Dedifferentiated amniotic fluid mesenchymal stem cell (primary cell): ENCODE data around the gene AGRP.

Source experiments
- DNase-seq: peaks from one replicate; pipeline ENCODE4 v3.0.0-alpha.2; 2016; ENCODE audit errors: extremely low spot score

The AGRP gene

DNA sequence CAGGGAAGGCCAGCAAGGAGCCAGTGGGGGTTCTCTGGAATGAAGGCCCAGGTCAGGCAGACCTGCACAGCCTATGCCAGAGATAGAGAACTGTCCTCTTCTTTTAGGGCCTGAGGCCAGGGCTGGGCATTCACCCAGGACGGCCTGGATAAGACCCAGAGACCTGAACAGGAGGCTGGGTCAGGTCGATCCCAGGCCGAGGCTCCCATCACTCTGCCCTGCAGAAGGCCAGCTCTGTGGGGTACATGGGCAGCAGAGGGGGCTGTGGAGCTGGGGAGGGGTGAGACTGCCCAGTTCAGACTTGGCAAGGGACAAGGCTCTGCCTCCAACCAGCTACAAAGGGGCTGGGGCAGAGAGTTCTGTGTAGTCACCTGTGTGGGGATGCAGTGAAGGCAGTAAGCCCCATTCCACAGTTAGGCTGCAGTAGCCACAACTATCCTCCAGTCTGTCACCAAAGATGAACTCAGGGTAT lies 37.9 kb downstream of the AGRP start:
- no peak for DNase-seq

DNA sequence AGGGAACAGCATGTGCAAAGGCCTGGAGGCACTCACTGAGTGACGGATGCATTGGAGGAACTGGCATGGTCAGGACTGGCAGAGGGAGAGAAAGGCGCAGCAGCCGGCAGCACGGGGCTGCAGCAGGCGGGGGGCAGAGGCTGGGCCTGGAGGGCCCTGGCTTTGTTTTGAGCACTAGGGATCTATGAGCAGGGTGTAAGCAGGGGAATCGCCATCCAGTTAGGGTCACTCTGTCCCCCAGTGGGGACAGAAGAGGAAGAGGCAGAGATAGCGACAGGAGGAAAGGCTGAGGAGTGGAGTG lies 38.3 kb downstream of the AGRP start:
- no peak for DNase-seq

DNA sequence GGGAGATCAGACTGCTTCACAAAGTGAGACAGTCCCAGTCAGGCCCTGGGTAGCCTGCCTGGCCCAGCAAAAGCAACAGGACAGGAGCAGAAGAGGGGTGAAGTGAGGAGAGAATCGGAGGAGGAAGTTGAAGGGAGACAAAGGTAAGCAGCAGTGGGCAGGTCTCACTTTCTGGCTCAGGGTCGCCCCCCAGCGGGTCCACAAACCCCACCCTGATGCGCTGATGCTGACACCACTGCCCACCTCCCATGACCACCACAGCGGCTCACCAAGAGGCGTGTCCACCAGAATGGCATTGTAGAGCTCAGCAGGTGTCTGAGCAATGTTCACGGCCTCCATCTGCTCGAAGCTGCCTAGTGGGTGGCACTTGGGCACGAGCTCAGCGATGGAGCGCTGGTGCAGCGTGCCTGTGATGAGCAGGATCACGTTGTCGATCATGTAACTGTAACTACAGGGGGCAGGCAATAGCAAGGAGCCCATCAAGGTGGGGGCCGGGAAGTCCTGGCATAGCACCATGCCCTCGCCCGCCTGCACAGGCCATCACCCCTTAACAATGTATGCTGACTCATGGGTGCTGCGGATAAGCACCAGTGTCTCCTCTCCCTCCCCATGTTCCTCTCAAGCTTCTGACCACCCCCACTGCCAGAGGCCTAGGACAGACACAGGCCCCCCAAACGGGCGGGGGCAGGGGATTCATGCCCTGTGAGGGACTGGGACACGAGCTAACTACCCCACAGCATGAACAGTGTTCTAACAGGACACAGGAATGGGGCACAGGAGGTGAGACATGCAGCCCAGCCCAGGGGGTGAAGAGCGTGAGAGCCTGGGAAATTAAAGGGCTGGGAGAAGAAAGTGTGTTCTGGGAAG lies 38.9 kb downstream of the AGRP start:
- no peak for DNase-seq

DNA sequence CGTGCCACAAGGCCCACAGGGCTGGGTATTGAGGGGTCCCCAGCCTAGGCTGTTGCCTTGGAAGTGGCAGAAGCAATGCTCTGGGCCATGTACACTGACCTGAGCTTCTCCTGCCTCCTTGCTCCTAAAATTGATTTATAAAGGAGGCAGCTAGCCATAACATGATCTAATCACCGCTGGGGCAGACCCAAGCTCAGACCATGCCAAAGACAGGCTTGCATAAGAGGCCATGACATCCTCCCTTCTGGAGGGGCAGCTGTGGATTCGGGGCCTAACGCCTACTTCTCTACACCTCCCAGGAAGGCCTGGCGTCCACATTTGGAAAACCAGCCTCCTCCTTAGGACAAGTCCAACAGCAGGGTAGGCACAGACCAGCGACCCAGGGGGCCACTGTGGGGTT lies 40.1 kb downstream of the AGRP start:
- no peak for DNase-seq

DNA sequence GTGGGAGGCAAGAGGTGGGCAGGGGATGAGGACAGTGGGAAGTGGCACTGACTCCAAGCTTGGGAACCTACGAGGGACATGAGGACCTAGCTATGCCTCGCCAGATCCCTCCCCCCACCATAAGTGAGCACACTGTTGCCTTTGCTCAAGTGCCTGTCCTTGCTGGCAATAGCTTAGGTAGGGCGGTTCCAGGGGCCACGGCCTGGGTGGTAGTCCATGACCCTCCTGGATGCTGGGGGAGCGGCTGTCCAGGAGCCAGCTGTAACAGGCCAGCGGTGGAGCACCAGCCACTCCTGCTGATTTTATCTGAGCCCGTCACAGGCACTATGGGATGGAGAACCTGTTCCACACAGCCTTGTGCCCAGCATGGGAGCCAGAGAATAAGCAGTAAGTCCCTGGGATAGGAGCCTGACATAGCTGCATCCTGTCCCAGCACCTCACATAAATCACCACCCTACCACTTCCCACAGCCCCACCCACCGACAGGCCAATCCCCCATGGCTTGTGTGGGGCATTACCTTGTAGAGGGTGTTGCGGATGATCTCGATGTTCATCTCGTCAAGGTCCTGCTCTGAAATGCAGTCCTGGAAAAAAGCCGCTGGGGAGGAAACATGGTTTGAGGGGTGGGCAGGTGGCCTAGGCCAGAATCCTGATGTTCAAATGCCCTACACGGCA lies 40.6 kb downstream of the AGRP start:
- DNase-seq: no peak

DNA sequence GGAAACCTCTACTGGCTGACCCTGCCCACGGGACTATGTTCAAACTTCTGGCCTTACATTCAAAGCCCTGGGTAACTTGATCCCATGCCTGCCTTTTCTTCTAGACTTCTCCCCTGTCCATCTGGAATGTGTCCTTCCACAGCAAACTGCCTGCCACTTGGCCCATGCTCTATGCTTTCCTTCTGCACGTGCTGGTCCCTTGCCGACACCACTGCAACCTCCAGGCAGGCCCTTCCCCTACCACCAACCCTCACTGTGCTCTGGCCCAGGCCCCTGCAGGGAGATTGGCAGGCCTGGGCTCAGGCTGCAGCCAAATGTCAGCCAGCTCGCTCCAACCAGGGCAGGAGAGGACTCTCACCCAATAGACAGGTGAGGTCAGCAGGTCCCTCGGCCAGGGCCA lies 41.4 kb downstream of the AGRP start:
- no peak for DNase-seq

DNA sequence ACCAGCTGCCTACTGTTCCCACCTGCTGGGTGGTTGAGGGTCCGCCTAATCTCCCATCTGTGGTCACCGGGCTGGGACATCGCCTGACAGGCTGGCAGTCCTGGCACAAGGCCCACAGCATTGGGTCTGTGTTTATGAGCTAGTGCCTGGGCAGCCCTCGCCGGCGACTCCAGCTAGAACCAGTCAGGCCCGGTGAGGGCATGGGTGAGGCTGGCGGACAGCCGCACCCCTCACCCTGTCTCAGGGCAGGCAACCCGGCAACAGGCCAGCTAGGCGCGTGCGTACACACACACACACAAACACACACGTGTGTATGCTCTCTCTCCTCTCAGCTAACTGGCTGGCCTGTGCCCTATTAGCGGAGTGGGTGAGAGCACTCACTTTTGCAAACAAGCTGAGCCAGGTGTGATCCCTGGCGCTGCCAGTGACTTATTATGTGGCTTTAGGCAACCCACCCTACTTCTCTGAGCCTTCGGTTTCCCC lies 42.0 kb downstream of the AGRP start:
- no peak for DNase-seq

DNA sequence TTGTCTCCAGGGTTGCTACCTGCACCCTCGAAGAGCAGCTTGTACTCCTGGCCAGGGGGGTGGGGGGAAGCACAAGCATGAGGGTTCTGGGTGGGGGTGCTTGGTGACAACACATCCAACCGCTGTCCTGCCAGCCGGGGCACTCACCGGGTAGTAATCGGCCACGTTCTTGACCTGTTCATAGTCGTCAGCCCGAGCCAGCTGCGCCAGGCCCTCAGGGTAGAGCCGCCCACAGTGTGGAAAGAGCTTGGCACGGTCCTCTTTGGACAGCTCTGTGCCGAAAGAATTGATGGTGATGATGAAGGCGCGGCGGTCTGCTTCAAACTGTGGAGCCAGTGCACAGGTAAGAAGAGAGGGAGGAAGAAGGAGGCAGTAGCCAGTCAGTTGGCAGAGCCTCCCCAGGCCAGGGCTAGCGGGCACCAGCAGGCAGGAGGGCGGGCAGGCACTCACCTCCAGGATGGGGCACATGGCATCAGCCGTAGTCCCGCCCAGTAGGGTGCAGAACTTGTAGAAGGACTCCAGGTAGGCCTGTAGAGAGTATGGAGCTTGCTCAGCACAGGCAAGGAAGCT lies 44.4 kb downstream of the AGRP start:
- no peak for DNase-seq

DNA sequence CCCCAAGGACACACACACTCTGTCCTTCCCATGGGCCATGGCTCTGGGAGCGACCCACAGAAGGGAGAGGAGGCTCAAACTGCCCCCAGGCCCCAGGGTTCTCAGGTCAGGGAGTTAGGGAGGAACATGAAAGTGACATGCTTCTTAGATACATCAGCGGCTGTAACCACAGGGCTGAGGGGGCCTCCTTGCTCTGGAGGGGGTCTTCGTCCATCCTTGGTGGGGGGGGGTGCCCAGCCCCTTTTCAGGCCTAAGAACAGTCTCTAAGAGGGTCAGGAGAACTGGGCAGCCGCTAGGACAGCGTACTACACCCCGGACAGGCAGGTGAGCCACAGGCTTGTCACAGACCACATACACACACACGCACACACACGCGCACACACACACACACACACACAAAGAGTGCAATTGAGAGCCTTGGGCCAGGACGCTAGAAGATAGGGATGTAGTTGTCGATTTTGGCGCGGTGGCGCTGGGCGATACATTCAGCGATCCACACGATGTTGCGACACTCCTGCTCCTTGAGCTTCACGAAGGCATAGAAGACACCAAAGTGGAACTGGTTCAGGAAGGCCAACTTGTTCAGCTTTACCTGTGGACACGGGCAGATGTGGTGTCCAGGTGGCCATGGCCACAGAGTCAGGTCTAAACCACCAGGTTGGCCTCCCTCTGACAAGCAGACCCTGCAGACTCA lies 45.1 kb downstream of the AGRP start:
- no peak for DNase-seq

DNA sequence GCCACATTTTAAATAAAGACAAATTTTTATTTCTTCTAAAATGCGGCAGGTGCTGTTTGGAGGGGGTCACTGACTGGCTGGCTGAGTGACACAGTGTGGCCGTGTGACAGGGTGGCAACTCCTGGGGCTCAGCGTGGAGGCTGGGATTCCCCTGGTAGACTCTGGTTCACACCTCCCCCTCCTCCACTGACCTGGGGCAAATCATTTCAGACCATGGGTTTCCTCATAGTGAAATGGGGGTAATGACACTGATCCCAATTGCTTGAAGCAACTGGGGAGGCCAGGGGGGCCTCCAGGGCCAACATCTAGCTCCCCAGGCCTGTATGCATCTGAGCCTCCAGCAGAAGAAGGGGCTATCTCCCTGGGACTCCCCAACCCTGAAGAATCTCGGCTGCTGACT lies 45.8 kb downstream of the AGRP start:
- DNase-seq: no peak

DNA sequence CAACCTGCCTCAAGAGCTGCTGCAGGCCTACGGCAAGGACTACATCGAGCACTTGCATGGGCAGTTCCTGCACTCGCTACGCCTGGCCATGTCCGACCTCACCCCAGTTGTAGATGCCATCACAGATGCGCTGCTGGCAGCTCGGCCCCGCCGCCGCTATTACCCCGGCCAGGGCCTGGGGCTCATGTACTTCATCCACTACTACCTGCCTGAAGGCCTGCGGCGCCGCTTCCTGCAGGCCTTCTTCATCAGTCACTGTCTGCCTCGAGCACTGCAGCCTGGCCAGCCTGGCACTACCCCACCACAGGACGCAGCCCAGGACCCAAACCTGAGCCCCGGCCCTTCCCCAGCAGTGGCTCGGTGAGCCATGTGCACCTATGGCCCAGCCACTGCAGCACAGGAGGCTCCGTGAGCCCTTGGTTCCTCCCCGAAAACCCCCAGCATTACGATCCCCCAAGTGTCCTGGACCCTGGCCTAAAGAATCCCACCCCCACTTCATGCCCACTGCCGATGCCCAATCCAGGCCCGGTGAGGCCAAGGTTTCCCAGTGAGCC lies 46.6 kb downstream of the AGRP start:
- no peak for DNase-seq

DNA sequence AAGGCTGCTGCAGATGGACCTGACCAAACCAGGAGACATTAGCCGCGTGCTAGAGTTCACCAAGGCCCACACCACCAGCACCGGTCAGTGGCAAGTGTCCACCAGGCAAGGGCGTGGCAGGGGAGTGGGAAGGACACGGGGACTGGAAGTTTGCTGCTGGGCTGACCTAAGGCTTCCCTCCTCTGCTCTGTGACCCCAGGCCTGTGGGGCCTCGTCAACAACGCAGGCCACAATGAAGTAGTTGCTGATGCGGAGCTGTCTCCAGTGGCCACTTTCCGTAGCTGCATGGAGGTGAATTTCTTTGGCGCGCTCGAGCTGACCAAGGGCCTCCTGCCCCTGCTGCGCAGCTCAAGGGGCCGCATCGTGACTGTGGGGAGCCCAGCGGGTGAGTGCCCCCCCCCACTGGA lies 47.6 kb downstream of the AGRP start:
- no peak for DNase-seq

DNA sequence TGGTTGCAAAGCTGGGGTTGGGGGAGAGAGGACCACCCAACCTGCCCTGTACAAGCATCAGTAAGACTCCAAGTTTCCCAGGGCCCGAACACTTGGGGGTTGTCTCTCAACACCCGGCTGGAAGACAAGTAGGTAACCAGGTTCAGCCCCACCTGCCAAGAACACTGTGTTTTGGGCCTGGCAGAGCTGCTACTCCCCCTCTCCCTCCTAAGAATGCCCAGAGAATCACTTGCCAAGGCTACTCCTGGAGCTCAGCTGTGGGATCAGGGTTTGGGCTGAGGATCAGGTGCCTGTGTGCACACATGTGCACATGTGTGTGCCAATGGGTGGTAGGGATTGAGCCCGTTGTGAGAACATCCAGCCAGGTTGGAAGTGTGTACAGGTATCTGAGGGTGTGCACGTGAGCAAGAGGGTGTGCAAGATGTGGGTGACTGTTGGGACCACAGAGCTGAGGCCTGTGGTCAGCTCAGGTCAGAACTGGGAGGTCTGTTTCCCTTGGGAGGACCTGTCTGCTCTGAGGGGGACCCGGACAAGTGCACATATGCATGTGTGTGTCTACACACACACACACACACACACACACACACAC lies 50.1 kb downstream of the AGRP start:
- DNase-seq: no peak
